Measurements from ENCODE around the gene FOXP1. TPM values are rescaled to one million over a fixed set of nuclear protein-coding genes. Genes with fewer than 3 reads are reported as not detected.

The FOXP1 gene
- total and polyA plus RNA-seq, 2 of the 13 experiments (the other 11 are each of a cell fraction or from before 2014, with no cell fraction given) = 40.4 to 59.0 TPM

GRCh38 chr3:70970171-70970570 is 613.4 kb downstream of the FOXP1 start:
- Histone ChIP-seq H3K27ac (ENCODE audit: extremely low read length, insufficient read depth, low read length) (no peak overlapping the region), H3K4me3 (replicated peaks in 1 of 3; ENCODE audit: insufficient read depth in 1 of 3, low read depth in 2 of 3, low read length in 3 of 3) (no peak overlapping the region), H3K4me1 (ENCODE audit: insufficient read depth, low read length) (no peaks in the 10 kb centered on the region), H3K36me3 (replicated peaks in 1 of 2; ENCODE audit: control insufficient read depth in 1 of 2, insufficient read depth in 2 of 2, low read length in 2 of 2) (peaks cover 32 to 91% of the 10 kb centered on the region in 2 experiments), H4K20me1 (ENCODE audit: insufficient read depth, low read length) (no peaks in the 10 kb centered on the region), H3K9me3 (ENCODE audit: low read length) (no peaks in the 10 kb centered on the region), H3K4me2 (ENCODE audit: low read depth, low read length) (no peak overlapping the region), H3K9ac (ENCODE audit: insufficient read depth, low read depth, low read length) (no peak overlapping the region), H3K79me2 (ENCODE audit: insufficient read depth, low read length) (no peaks in the 10 kb centered on the region), H2AFZ (ENCODE audit: low read length) (no peak overlapping the region), H3K27me3 (ENCODE audit: control insufficient read depth in 1 of 2, insufficient read depth in 2 of 2, low read length in 2 of 2) (no peaks in the 10 kb centered on the region)
- ATAC-seq (no peak), DNase-seq (ENCODE audit: low spot score) (no peak), FAIRE-seq (no peak)
- 89% methylated on average over 4 of the region's 4 CpGs for WGBS (ENCODE audit: low lambda C conversion rate)
- intact Hi-C loops (cut with micrococcal nuclease; ENCODE audit: unreplicated experiment) = no loop called here
- ChIA-PET POLR2A (no interaction called here), CTCF (ENCODE audit: low intra/inter-chr PET ratio, low total read pairs) (no interaction called here)
- in situ Hi-C loops (cut with HindIII; ENCODE audit: extremely low pct_ligation_motif_present, low pct_unique_long_range_greater_than_20kb) = no loop called here
- no peak for TF ChIP-seq PATZ1 (CRISPR knock-in tag; IDR thresholded peaks at IDR 0.05)
- TF ChIP-seq PHF20 (CRISPR knock-in tag; IDR thresholded peaks at IDR 0.05) = no peak
- TF ChIP-seq SSRP1 (CRISPR knock-in tag; IDR thresholded peaks at IDR 0.05) = no peak
- TF ChIP-seq ZNF343 (CRISPR knock-in tag; IDR thresholded peaks at IDR 0.05) = no peak
- TF ChIP-seq ZNF362 (CRISPR knock-in tag; IDR thresholded peaks at IDR 0.05; ENCODE audit: borderline replicate concordance) = no peak
- no peak for TF ChIP-seq IRF9 (CRISPR knock-in tag; IDR thresholded peaks at IDR 0.05; ENCODE audit: borderline replicate concordance)
- BruUV-seq (replicated peaks) = no TSS peak
